Stimulated activated CD8-positive, alpha-beta memory T cell treated with anti-CD3 and anti-CD28 coated beads, Interleukin-12 subunit alpha, Interleukin-12 subunit beta, amount 100 ng/mL, for 24 hours (primary cell): ENCODE results near the gene MLYCD.

Source experiments
- DNase-seq: peaks from one replicate; pipeline ENCODE4 v3.0.0-alpha.2; 2020; ENCODE audit errors: extremely low read depth

MLYCD gene

GRCh38 chr16:83925957-83926725 is 27.2 kb downstream of the MLYCD start:
- no peak for DNase-seq

- DNase-seq, result peak; percentile 31
Observed at GRCh38 chr16:83926726-83927397, 27.9 kb downstream of the MLYCD start.

GRCh38 chr16:83928341-83929055 is 29.6 kb downstream of the MLYCD start:
- DNase-seq, result no peak

- no peak for DNase-seq
Observed at GRCh38 chr16:83929811-83930555, 31.1 kb downstream of the MLYCD start.

- DNase-seq, result no peak
Observed at GRCh38 chr16:83930730-83931500, 32.0 kb downstream of the MLYCD start.

GRCh38 chr16:83931556-83931955 is 32.6 kb downstream of the MLYCD start:
- DNase-seq, result no peak

GRCh38 chr16:83932304-83932703 is 33.4 kb downstream of the MLYCD start:
- no peak for DNase-seq

- no peak for DNase-seq
Observed at GRCh38 chr16:83932955-83933673, 34.2 kb downstream of the MLYCD start.

- no peak for DNase-seq
Observed at GRCh38 chr16:83933885-83934683, 35.2 kb downstream of the MLYCD start.

GRCh38 chr16:83934684-83934977 is 35.7 kb downstream of the MLYCD start:
- no peak for DNase-seq

- DNase-seq, result no peak
Observed at GRCh38 chr16:83935005-83935857, 36.3 kb downstream of the MLYCD start.

GRCh38 chr16:83935858-83936255 is 36.9 kb downstream of the MLYCD start:
- DNase-seq, result no peak

GRCh38 chr16:83936581-83937165 is 37.8 kb downstream of the MLYCD start:
- DNase-seq, result no peak

GRCh38 chr16:83937267-83937666 is 38.4 kb downstream of the MLYCD start:
- no peak for DNase-seq

GRCh38 chr16:83937922-83938885 is 39.3 kb downstream of the MLYCD start:
- DNase-seq, result no peak

- no peak for DNase-seq
Observed at GRCh38 chr16:83939266-83939855, 40.4 kb downstream of the MLYCD start.

GRCh38 chr16:83940119-83940518 is 41.2 kb downstream of the MLYCD start:
- no peak for DNase-seq
